A549 (cell line): ENCODE results near the gene ALDH16A1. TPM values are rescaled to one million over a fixed set of nuclear protein-coding genes. Genes with fewer than 3 reads are reported as not detected.

Source experiments
- ATAC-seq, 2 experiments: fragments of 200-7000 bp in 1 of 2; fragments of >200 bp in 1 of 2; cut with Nextera tagmentation in 1 of 2; cut with Tn5 transposase in 1 of 2; 3 replicates each; pipeline versions ENCODE4 v1.8.0 to v1.9.1; 2018 to 2020; ENCODE audit warnings: mild to moderate bottlenecking in 1 of 2, moderate library complexity in 1 of 2
- CTCF ChIA-PET: fragments of 300-600 bp; sonication (Branson Sonifier 250); formaldehyde crosslinking; extraction: SDS; loops from one replicate; lab custom pipeline; 2021; ENCODE audit warnings: antibody characterized with exemption, inconsistent platforms; lab: Yijun Ruan, JAX
- POLR2A ChIA-PET: fragments of 350-600 bp; formaldehyde crosslinking; extraction: SDS; loops from one replicate; lab custom pipeline; 2021; ENCODE audit warnings: antibody characterized with exemption, inconsistent platforms; lab: Yijun Ruan, JAX
- DNase-seq, 2 experiments: peaks; one replicate each; pipeline versions ENCODE4 v3.0.0 to v3.0.0-alpha.2; 2011 to 2016; ENCODE audit warnings: low read depth in 1 of 2, low spot score in 1 of 2
- FAIRE-seq: peaks from 2 replicates; lab custom pipeline; 2011; peaks lifted over from hg19 to GRCh38; lab: Jason Lieb, UNC
- H3K27ac ChIP-seq, 2 experiments: fragments of >200 bp; sonication (Bioruptor Twin); formaldehyde crosslinking; 3 replicates each; pipeline ENCODE4 v1.5.1; 2016 to 2017
- H3K4me1 ChIP-seq: fragments of >200 bp; sonication (Bioruptor Twin); formaldehyde crosslinking; 3 replicates; pipeline ENCODE4 v1.6.1; 2016
- H3K4me2 ChIP-seq: fragments of >200 bp; sonication (Bioruptor Twin); formaldehyde crosslinking; 3 replicates; pipeline ENCODE4 v1.6.1; 2016
- H3K4me3 ChIP-seq: fragments of >200 bp; sonication (Bioruptor Twin); formaldehyde crosslinking; 3 replicates; pipeline ENCODE4 v1.5.1; 2016
- H3K9me3 ChIP-seq: fragments of >200 bp; sonication (Bioruptor Twin); formaldehyde crosslinking; 3 replicates; pipeline ENCODE4 v1.6.1; 2016
- BHLHE40 ChIP-seq: IDR thresholded peaks from 2 replicates; pipeline ENCODE4 v1.6.1; 2012; ENCODE audit warnings: low read depth, low read length, inconsistent platforms
- CBX8 ChIP-seq: fragments of 200-600 bp; sonication (generic); IDR thresholded peaks from 2 replicates; pipeline ENCODE4 v1.6.1; 2016
- CHD2 ChIP-seq: fragments of 150-350 bp; IDR thresholded peaks from 2 replicates; pipeline ENCODE4 v1.6.1; 2014; ENCODE audit warnings: low read length; ENCODE audit not compliant: partially characterized antibody
- EHF ChIP-seq: fragments of 250-450 bp; sonication (Bioruptor Pico); IDR thresholded peaks from 2 replicates; pipeline ENCODE4 v1.5.0; 2020; ENCODE audit warnings: mild to moderate bottlenecking
- EHMT2 ChIP-seq: fragments of 200-600 bp; sonication (generic); IDR thresholded peaks from 2 replicates; pipeline ENCODE4 v1.6.1; 2016; ENCODE audit warnings: antibody characterized with exemption, low read depth, mild to moderate bottlenecking, moderate library complexity
- ESRRA ChIP-seq: fragments of 150-350 bp; IDR thresholded peaks from 2 replicates; pipeline ENCODE4 v1.6.1; 2014; ENCODE audit warnings: mild to moderate bottlenecking, low read length, borderline replicate concordance
- FOSB ChIP-seq: fragments of 250-450 bp; sonication (Bioruptor Pico); IDR thresholded peaks from 2 replicates; pipeline ENCODE4 v1.5.0; 2020; ENCODE audit warnings: mild to moderate bottlenecking, moderate library complexity
- GATA3 ChIP-seq: IDR thresholded peaks from 2 replicates; pipeline ENCODE4 v1.6.1; 2012; ENCODE audit warnings: borderline replicate concordance
- HDAC2 ChIP-seq: fragments of 200-600 bp; sonication (generic); IDR thresholded peaks from 2 replicates; pipeline ENCODE4 v1.6.1; 2016
- HOXA7 ChIP-seq: fragments of 250-450 bp; sonication (Bioruptor Pico); IDR thresholded peaks from 2 replicates; pipeline ENCODE4 v1.5.0; 2020; ENCODE audit warnings: mild to moderate bottlenecking, moderate library complexity
- HOXB13 ChIP-seq: fragments of 250-450 bp; sonication (Bioruptor Pico); IDR thresholded peaks from 2 replicates; pipeline ENCODE4 v1.5.0; 2020; ENCODE audit warnings: low read depth, mild to moderate bottlenecking, moderate library complexity
- MYC ChIP-seq: IDR thresholded peaks from 2 replicates; pipeline ENCODE4 v1.6.1; 2012; ENCODE audit warnings: mild to moderate bottlenecking, inconsistent platforms, low read length, improper control_type of control experiment, borderline replicate concordance
- NR3C1 ChIP-seq: fragments of >200 bp; sonication (Bioruptor Twin); formaldehyde crosslinking; IDR thresholded peaks from 3 replicates; pipeline ENCODE4 v1.6.1; 2017
- POLR2A ChIP-seq: IDR thresholded peaks from 2 replicates; pipeline ENCODE4 v1.6.1; 2012; ENCODE audit warnings: mild to moderate bottlenecking, low read length
- POLR2AphosphoS2 ChIP-seq: conservative IDR thresholded peaks from 2 replicates; pipeline ENCODE4 v1.6.1; 2012; ENCODE audit warnings: low read length, improper control_type of control experiment, inconsistent platforms
- RAD21 ChIP-seq, 2 experiments: fragments of >200 bp in 1 of 2; sonication (Bioruptor Twin) in 1 of 2; formaldehyde crosslinking in 1 of 2; IDR thresholded peaks in 1 of 2; conservative IDR thresholded peaks in 1 of 2; 2 replicates in 1 of 2; 3 replicates in 1 of 2; pipeline ENCODE4 v1.6.1; 2012 to 2018; ENCODE audit warnings: inconsistent platforms in 1 of 2
- SREBF2 ChIP-seq: fragments of 450-650 bp; IDR thresholded peaks from 2 replicates; pipeline ENCODE4 v1.6.1; 2014; ENCODE audit warnings: mild to moderate bottlenecking, moderate library complexity
- TFCP2L1 ChIP-seq: fragments of 250-450 bp; sonication (Bioruptor Pico); IDR thresholded peaks from 2 replicates; pipeline ENCODE4 v1.5.0; 2021; ENCODE audit warnings: mild to moderate bottlenecking
- ZNF302 ChIP-seq: fragments of 250-450 bp; sonication (Bioruptor Pico); IDR thresholded peaks from 2 replicates; pipeline ENCODE4 v1.9.0; 2021; ENCODE audit warnings: inconsistent platforms, mild to moderate bottlenecking, moderate library complexity
- ZSCAN20 ChIP-seq: fragments of 250-450 bp; sonication (Bioruptor Pico); IDR thresholded peaks from 2 replicates; pipeline ENCODE4 v1.8.0; 2022; ENCODE audit warnings: mild to moderate bottlenecking, moderate library complexity
- WGBS: methylation state at CpG from one replicate; pipeline ENCODE4 v1.1.6; 2017; ENCODE audit errors: missing lambda C conversion rate; 5-methylcytosine and 5-hydroxymethylcytosine counted together
- polyA plus RNA-seq, 4 experiments: library from polyadenylated mRNA; depleted of rRNA in 3 of 4; stranded (reverse); fragments of >200 nt; fragmentation: RNase III in 1 of 4; extraction: RNeasy Plus Mini Kit Qiagen cat#74134 plus additional on column Dnase treatment in 1 of 4; gene quantifications; 2 replicates in 3 of 4; 3 replicates in 1 of 4; pipeline ENCODE4 v1.2.3, GENCODE V29; 2011 to 2017
- TF ChIP-seq, protein P1 (sequence below): fragments of >200 bp; sonication (Bioruptor Twin); formaldehyde crosslinking; IDR thresholded peaks from 3 replicates; pipeline ENCODE4 v1.6.1; 2016
- TF ChIP-seq, protein P2 (sequence below): IDR thresholded peaks from 2 replicates; pipeline ENCODE4 v1.6.1; 2012; ENCODE audit warnings: low read depth, borderline replicate concordance
- TF ChIP-seq, protein P3 (sequence below): IDR thresholded peaks from 2 replicates; pipeline ENCODE4 v1.6.1; 2012
- TF ChIP-seq, protein P4 (sequence below): fragments of 250-450 bp; sonication (Bioruptor Pico); IDR thresholded peaks from 2 replicates; pipeline ENCODE4 v1.5.0; 2020; ENCODE audit warnings: low read depth, mild to moderate bottlenecking, moderate library complexity
- TF ChIP-seq, protein P5 (sequence below): fragments of 450-650 bp; IDR thresholded peaks from 2 replicates; pipeline ENCODE4 v1.6.1; 2014; ENCODE audit warnings: antibody characterized with exemption

Gene ALDH16A1
- polyA plus RNA-seq, 2 of the 4 experiments (the other 2 are of a cell fraction) = 10.2 to 23.0 TPM

DNA sequence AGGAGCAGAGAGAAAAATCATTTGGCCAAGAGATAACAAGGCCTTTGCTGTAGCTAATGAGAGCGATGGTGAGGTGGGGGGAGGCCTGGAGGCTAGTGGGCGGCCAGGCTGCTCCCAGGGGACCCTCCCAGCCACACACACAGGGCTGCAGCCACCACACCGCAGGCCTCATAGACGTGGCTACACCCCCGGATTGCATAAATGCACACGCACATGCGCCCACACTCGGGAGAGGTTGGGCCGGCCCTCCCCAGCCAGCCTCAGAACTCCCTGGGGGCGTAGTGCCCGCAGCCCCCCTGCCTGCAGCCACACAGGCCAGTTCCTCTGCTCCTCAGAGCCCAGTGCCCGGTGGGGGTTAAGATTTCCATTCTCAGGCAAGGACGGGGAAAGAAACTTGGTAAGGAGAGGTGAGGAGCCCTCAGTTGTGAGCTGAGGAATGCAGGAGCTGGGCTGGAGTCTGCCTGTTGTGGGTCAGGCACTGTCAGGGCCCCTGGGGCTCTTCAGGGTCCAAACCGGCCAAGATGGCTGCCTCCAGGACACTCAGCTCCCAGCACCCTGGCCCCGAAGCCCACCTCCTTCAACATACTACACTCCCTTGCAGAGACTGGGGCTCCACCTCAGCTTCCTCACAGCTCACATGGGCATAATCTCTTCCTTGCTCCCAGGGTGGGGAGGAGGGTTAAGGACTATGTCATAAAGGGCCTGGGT is 37.8 kb upstream of the ALDH16A1 start:
- no peaks in the 10 kb centered on the region for H3K4me1 ChIP-seq
- ATAC-seq = no peak
- TF ChIP-seq HOXA7 = no peak
- TF ChIP-seq, protein P1, sequence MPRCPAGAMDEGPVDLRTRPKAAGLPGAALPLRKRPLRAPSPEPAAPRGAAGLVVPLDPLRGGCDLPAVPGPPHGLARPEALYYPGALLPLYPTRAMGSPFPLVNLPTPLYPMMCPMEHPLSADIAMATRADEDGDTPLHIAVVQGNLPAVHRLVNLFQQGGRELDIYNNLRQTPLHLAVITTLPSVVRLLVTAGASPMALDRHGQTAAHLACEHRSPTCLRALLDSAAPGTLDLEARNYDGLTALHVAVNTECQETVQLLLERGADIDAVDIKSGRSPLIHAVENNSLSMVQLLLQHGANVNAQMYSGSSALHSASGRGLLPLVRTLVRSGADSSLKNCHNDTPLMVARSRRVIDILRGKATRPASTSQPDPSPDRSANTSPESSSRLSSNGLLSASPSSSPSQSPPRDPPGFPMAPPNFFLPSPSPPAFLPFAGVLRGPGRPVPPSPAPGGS = no peak
- no peak for TF ChIP-seq CBX8
- TF ChIP-seq, protein P2, sequence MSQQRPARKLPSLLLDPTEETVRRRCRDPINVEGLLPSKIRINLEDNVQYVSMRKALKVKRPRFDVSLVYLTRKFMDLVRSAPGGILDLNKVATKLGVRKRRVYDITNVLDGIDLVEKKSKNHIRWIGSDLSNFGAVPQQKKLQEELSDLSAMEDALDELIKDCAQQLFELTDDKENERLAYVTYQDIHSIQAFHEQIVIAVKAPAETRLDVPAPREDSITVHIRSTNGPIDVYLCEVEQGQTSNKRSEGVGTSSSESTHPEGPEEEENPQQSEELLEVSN = no peak
- TF ChIP-seq, protein P3, sequence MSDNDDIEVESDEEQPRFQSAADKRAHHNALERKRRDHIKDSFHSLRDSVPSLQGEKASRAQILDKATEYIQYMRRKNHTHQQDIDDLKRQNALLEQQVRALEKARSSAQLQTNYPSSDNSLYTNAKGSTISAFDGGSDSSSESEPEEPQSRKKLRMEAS = no peak
- TF ChIP-seq SREBF2 = no peak
- TF ChIP-seq POLR2A = no peak
- TF ChIP-seq TFCP2L1 = no peak
- TF ChIP-seq GATA3 = no peak
- TF ChIP-seq, protein P4, sequence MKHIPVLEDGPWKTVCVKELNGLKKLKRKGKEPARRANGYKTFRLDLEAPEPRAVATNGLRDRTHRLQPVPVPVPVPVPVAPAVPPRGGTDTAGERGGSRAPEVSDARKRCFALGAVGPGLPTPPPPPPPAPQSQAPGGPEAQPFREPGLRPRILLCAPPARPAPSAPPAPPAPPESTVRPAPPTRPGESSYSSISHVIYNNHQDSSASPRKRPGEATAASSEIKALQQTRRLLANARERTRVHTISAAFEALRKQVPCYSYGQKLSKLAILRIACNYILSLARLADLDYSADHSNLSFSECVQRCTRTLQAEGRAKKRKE (CRISPR knock-in tag) = no peak
- TF ChIP-seq, all 56 proteins: peak for 0
- H3K27ac ChIP-seq = no peak overlapping the region
- POLR2A ChIA-PET = no interaction called here
- 60% methylated on average over 10 of the region's 15 CpGs for WGBS
- H3K4me3 ChIP-seq = no peak overlapping the region
- CTCF ChIA-PET = interaction anchor here (1.2 kb wide), 2 partner anchors 9 to 10 kb away, joined by 3 read pairs; partner anchors contain the start of gene GFY
- FAIRE-seq = no peak
- no peak overlapping the region for H3K4me2 ChIP-seq
- no peak for DNase-seq
- no peaks in the 10 kb centered on the region for H3K9me3 ChIP-seq

DNA sequence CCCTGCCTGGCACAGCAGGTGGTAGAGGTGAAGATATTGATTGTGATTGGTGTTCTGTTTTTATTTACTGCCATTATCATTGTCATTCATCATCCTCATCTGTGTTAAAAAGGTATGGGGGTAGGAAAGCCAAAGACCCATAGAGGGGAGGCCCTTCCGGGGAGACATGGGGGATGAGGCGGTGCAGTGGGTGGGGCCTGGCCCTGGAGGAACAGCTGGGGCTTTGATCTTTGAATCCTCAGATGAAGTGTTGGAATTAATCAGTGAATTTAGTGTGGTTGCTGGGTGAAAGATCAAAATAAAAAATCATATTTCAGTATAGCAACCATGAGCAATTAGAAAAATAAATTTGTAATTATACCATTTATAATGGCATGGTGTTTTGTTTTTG is 37.2 kb upstream of the ALDH16A1 start:
- ChIA-PET POLR2A (no interaction called here), CTCF (interaction anchor here (1.2 to 3.9 kb wide), 3 partner anchors 8 to 24 kb away, joined by 3 to 22 read pairs (median 16); no protein-coding TSS in a partner anchor)
- no peak for FAIRE-seq
- H3K9me3 ChIP-seq = no peaks in the 10 kb centered on the region
- no peak overlapping the region for H3K4me3 ChIP-seq
- ATAC-seq = no peak
- H3K27ac ChIP-seq = no peak overlapping the region
- WGBS = 90% methylated on average over 2 of the region's 2 CpGs
- DNase-seq = no peak
- H3K4me1 ChIP-seq = no peaks in the 10 kb centered on the region
- TF ChIP-seq CHD2 (no peak), POLR2AphosphoS2 (no peak), ESRRA (no peak), RAD21 (conservative IDR thresholded peaks at IDR 0.05 in 1 of 2, IDR thresholded peaks at IDR 0.05 in 1 of 2) (no peak), EHF (CRISPR knock-in tag) (no peak), BHLHE40 (no peak), FOSB (no peak)
- no peak overlapping the region for H3K4me2 ChIP-seq

DNA sequence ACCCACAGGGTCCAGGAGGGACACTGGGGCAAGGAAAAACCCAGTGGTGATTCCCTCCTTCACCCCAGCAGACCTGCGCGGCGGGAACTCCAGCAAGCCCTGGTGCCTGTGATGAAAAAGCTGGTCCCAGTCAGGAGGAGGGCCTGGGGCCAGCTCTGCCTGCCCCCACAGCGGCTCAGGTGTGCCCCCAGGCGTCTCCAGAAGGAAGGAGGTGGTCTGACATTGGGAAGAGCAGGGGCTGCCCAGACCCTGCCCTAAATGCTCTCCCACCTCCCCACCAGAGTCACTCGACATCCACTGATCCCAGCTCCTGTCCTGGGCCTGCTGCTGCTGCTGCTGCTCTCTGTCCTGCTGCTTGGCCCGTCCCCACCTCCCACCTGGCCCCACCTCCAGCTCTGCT is 35.9 kb upstream of the ALDH16A1 start:
- 53% methylated on average over 7 of the region's 7 CpGs for WGBS
- H3K9me3 ChIP-seq = no peaks in the 10 kb centered on the region
- 0 out of 3 replicates have a peak, but pooled peaks cover 2% of the 10 kb centered on the region for H3K4me1 ChIP-seq
- FAIRE-seq (no peak), DNase-seq (no peak), ATAC-seq (no peak)
- H3K27ac ChIP-seq = no peak overlapping the region
- ChIA-PET CTCF (interaction anchor here (1.4 to 5.7 kb wide), 8 partner anchors 9 to 191 kb away, joined by 3 to 30 read pairs (median 6); no protein-coding TSS in a partner anchor), POLR2A (no interaction called here)
- TF ChIP-seq ZNF302 (CRISPR knock-in tag) = no peak
- TF ChIP-seq HDAC2 = no peak
- no peak for TF ChIP-seq POLR2AphosphoS2
- no peak for TF ChIP-seq ZSCAN20 (CRISPR knock-in tag)
- TF ChIP-seq EHMT2 = no peak
- no peak for TF ChIP-seq HOXA7
- TF ChIP-seq MYC = no peak
- TF ChIP-seq SREBF2 = no peak
- TF ChIP-seq EHF (CRISPR knock-in tag) = no peak
- TF ChIP-seq, protein P3 = no peak
- TF ChIP-seq, protein P4 (CRISPR knock-in tag) = no peak
- TF ChIP-seq, protein P5, sequence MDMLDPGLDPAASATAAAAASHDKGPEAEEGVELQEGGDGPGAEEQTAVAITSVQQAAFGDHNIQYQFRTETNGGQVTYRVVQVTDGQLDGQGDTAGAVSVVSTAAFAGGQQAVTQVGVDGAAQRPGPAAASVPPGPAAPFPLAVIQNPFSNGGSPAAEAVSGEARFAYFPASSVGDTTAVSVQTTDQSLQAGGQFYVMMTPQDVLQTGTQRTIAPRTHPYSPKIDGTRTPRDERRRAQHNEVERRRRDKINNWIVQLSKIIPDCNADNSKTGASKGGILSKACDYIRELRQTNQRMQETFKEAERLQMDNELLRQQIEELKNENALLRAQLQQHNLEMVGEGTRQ = no peak
- no peak for TF ChIP-seq NR3C1
- no peak for TF ChIP-seq HOXB13 (CRISPR knock-in tag)
- no peak overlapping the region for H3K4me3 ChIP-seq
- H3K4me2 ChIP-seq = no peak overlapping the region
